HepG2 (cell line): ENCODE results near the gene LARP1.

Experiments used
- CREM ChIP-seq, 2 experiments: sonication (generic) in 1 of 2; formaldehyde crosslinking in 1 of 2; IDR thresholded peaks; 2 replicates each; pipeline versions ENCODE4 v1.4.0 to v1.6.1; 2016 to 2020; ENCODE audit warnings: antibody characterized with exemption in 1 of 2, mild to moderate bottlenecking in 1 of 2, missing genetic modification reagents in 1 of 2
- ESRRA ChIP-seq: sonication (generic); formaldehyde crosslinking; IDR thresholded peaks from 2 replicates; pipeline ENCODE4 v1.5.1; 2020; ENCODE audit warnings: mild to moderate bottlenecking, low read depth, missing genetic modification reagents
- FOXO4 ChIP-seq: sonication (generic); formaldehyde crosslinking; conservative IDR thresholded peaks from 2 replicates; pipeline ENCODE4 v1.8.1; 2023; ENCODE audit warnings: missing genetic modification reagents
- HBP1 ChIP-seq: IDR thresholded peaks from 2 replicates; pipeline ENCODE4 v1.6.1; 2016; ENCODE audit warnings: low read depth, control low read depth
- NR1H2 ChIP-seq: sonication (generic); formaldehyde crosslinking; IDR thresholded peaks from 2 replicates; pipeline ENCODE4 v1.8.1; 2022; ENCODE audit warnings: low read depth, missing genetic modification reagents, borderline replicate concordance
- PHF20 ChIP-seq: sonication (generic); formaldehyde crosslinking; IDR thresholded peaks from 2 replicates; pipeline ENCODE4 v1.5.0; 2020; ENCODE audit warnings: mild to moderate bottlenecking, missing genetic modification reagents
- POLR2A ChIP-seq, 2 experiments: IDR thresholded peaks; 2 replicates each; pipeline ENCODE4 v1.6.1; 2011; ENCODE audit warnings: low read depth in 2 of 2, low read length in 2 of 2, mild to moderate bottlenecking in 1 of 2, moderate library complexity in 1 of 2; ENCODE audit not compliant: insufficient read depth in 1 of 2
- REST ChIP-seq, 2 experiments: IDR thresholded peaks; 2 replicates each; pipeline ENCODE4 v1.6.1; 2011 to 2012; ENCODE audit warnings: low read length in 2 of 2, borderline replicate concordance in 1 of 2, low read depth in 1 of 2, mild to moderate bottlenecking in 1 of 2, moderate library complexity in 1 of 2
- SRSF9 ChIP-seq: fragments of 200-400 bp; formaldehyde crosslinking; IDR thresholded peaks from 2 replicates; pipeline ENCODE4 v1.6.1; 2018; ENCODE audit warnings: borderline replicate concordance, mild to moderate bottlenecking, low read depth, low read length; ENCODE audit not compliant: insufficient read depth, poor library complexity, severe bottlenecking
- TOE1 ChIP-seq: sonication (generic); formaldehyde crosslinking; IDR thresholded peaks from 2 replicates; pipeline ENCODE4 v1.4.0; 2020; ENCODE audit warnings: mild to moderate bottlenecking, missing genetic modification reagents
- ZNF33B ChIP-seq: sonication (generic); formaldehyde crosslinking; IDR thresholded peaks from 2 replicates; pipeline ENCODE4 v1.5.1; 2020; ENCODE audit warnings: mild to moderate bottlenecking, missing genetic modification reagents
- ZNF350 ChIP-seq: sonication (generic); formaldehyde crosslinking; IDR thresholded peaks from 2 replicates; pipeline ENCODE4 v1.4.0; 2020; ENCODE audit warnings: mild to moderate bottlenecking, low read depth, missing genetic modification reagents, borderline replicate concordance
- ZXDC ChIP-seq: sonication (generic); formaldehyde crosslinking; IDR thresholded peaks from 2 replicates; pipeline ENCODE4 v1.5.0; 2020; ENCODE audit warnings: mild to moderate bottlenecking, missing genetic modification reagents

- TF ChIP-seq NR1H2 (CRISPR knock-in tag) = no peak
- no peak for TF ChIP-seq ZNF33B (CRISPR knock-in tag)
- no peak for TF ChIP-seq FOXO4 (CRISPR knock-in tag)
- no peak for TF ChIP-seq ESRRA (CRISPR knock-in tag)
- no peak for TF ChIP-seq PHF20
- no peak for TF ChIP-seq ZNF350 (CRISPR knock-in tag)
- TF ChIP-seq TOE1 (CRISPR knock-in tag) = no peak
- no peak for TF ChIP-seq HBP1 (CRISPR knock-in tag)
- TF ChIP-seq SRSF9 = no peak
- no peak for TF ChIP-seq REST (IDR thresholded peaks at IDR 0.05; ENCODE audit: borderline replicate concordance in 1 of 2, low read depth in 1 of 2, low read length in 2 of 2)
- TF ChIP-seq CREM (IDR thresholded peaks at IDR 0.05) = no peak
- no peak for TF ChIP-seq CREM (CRISPR knock-in tag; IDR thresholded peaks at IDR 0.05)
- TF ChIP-seq ZXDC (CRISPR knock-in tag) = no peak
- no peak for TF ChIP-seq POLR2A (IDR thresholded peaks at IDR 0.05; ENCODE audit: insufficient read depth in 1 of 2, low read depth in 2 of 2, low read length in 2 of 2)
These were observed 110.4 kb downstream of the LARP1 start for GRCh38 chr5:154865466-154866184.
